ENCODE results near the gene SLC35G6.
"Not testable (repeated sequence)": the region's sequence is repeated elsewhere in the genome, so short reads cannot be mapped to it uniquely, and the experiment has no call there.

Gene SLC35G6

DNA sequence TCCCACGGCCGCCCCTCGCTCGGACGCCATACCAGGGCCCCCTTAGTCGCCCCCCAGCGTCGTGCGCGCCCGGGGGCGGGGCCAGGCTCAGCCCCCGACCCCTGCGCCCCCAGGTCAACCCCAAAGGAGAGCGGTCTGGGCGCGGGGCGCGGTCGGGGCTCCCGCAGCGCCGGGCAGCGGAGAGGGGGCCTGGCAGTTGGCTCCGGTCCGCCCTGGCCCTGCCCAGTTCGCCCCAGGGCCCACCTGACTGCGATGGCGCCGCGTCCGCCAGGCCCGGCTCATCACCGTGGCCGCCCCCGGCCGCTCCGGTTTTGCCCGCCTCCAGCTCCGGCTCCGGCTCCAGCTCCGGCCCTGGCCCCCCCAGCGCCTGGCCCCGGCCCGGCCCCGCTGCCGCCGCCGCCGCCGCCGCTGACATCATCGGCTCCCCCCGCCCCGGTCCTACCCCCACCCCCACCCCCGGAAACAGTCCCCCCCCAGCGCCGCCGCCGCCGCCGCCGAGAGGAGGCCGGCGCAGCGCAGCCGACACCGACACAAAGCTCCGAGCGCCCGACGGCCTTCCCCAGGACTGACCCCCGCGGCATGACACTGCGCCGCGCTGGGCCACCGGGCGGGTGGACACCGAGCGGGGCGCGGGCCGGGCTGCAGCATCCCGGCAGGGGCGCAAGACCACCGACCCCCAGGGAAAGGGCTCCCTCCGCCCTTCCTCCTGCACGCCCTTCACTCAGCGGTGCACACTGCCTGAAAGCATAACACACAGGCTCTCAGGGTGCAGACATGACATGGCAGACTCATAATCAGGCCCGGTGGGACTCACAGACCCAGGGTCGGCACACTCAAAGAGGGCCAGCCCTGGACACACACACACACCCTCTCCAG, 1.8 kb upstream of the SLC35G6 start, which contains the start of gene ZBTB4:
ZBTB4 (minus strand) TSS at position 419 of the 876 bp plus-strand sequence. CDS start 12,830 bp downstream, outside the sequence.
- peak; percentile 56 to 76 (median 60) for DNase-seq

DNA sequence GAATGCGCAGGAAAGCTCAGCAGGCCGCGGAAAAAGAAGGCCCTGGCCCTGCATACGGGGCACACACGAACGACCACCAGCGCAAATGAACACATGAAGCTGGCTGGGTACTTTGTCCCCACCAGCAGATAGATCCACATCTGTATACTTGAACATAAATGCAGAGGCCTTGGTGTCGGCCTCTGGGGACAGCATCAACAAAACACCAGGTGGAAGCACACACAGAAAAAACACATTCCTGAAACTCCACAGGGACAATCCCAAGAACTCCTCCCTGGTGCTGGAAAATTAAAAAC, 1.2 kb upstream of the SLC35G6 start:
- no peak for DNase-seq

DNA sequence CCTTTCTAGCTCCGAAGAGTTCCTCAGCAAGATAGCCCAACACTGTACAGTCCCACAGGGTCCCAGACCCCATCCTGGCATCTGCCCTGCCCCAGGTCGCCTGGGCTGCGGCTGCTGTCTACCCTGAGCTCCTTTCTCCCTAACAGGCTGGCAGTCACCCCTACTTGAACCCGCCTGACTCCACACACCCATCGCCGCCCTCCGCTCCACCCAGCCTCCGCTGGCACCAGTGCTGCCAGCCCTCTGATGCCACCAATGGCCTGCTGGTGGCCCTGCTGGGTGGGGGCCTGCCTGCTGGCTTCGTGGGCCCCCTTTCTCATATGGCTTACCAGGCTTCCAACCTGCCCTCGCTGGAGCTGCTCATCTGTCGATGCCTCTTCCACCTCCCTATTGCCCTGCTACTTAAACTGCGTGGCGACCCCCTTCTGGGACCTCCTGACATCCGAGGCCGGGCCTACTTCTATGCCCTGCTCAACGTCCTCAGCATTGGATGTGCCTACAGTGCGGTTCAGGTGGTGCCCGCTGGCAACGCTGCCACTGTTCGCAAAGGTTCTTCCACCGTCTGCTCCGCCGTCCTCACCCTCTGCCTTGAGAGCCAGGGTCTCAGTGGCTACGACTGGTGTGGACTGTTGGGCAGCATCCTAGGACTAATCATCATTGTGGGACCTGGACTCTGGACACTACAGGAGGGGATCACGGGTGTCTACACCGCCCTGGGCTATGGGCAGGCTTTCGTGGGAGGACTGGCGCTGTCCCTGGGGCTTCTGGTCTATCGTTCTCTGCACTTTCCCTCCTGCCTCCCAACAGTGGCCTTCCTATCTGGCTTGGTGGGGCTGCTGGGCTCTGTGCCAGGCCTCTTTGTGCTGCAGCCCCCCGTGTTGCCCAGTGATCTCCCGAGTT, 846 bp downstream of the SLC35G6 start:
- not testable (repeated sequence) for DNase-seq

- not testable (repeated sequence) for DNase-seq
These were observed 1.5 kb downstream of the SLC35G6 start for GRCh38 chr17:7482742-7483088.

- DNase-seq: peak; percentile 90 to 96 (median 92)
These were observed 2.2 kb downstream of the SLC35G6 start for GRCh38 chr17:7483255-7484066.

DNA sequence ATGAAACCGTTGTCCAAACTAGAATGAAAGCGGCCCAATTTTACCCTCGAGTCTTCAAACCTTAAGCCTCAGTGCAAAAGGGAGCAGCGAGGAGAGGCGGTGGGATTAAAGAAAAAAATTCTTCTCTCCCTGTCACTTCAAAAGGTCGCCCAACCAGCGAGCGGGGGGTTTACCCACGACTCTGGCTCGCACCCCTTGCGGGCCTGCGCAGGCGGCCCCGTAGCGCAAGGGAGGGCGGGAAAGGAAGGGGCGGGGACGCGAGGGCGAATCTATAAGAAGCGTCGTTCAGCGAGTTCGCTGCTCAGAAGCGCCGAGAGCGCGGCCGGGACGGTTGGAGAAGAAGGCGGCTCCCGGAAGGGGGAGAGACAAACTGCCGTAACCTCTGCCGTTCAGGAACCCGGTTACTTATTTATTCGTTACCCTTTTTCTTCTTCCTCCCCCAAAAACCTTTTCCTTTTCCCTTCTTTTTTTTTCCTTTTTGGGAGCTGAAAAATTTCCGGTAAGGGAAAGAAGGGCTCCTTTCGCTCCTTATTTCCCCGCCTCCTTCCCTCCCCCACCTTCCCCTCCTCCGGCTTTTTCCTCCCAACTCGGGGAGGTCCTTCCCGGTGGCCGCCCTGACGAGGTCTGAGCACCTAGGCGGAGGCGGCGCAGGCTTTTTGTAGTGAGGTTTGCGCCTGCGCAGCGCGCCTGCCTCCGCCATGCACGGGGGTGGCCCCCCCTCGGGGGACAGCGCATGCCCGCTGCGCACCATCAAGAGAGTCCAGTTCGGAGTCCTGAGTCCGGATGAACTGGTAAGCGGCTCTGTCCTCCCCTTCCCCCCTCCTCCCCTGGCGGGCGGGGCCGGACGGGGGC, 3.0 kb downstream of the SLC35G6 start, which contains the start of gene POLR2A:
POLR2A (plus strand) TSS at position 300 of the 852 bp plus-strand sequence.
- peak; percentile 92 to 98 (median 96) for DNase-seq

- DNase-seq: no peak
These were observed 3.7 kb downstream of the SLC35G6 start for GRCh38 chr17:7484919-7485377.

DNA sequence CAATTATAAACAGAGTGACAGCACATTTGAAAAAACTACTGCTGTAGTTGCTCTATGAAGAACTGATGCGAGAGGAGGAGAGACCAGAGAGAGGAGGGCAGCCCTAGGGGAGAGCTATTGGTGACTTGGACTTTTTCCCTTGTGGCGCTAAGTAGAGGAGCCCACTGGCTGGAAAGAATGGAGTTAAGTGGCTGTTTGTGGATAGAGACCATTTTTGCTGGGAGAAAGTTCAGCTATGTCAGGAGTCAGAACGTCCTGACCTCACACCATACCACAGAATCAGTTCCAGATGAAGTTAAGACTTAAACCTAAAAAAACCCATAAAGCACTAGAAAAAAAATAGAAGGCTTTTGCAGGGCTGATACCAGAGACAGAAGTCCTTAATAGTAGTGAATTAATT, 4.9 kb downstream of the SLC35G6 start:
- no peak for DNase-seq

DNA sequence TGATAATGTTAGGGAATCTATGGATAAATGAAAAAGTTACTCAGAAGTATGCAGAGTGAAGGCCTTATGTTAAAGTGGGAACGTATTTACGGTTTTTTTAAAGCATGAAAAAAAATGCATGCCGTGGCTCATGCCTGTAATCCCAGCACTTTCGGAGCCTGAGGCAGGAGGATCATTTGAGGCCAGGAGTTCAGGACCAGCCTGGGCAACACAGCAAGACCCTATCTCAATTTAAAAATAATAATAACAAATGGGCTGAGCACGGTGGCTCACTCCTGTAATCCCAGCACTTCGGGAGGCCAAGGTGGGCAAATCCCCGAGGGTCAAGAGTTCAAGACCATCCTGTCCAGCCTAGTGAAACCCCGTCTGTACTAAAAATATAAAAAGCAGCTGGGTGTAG, 8.9 kb downstream of the SLC35G6 start:
- DNase-seq: no peak

DNA sequence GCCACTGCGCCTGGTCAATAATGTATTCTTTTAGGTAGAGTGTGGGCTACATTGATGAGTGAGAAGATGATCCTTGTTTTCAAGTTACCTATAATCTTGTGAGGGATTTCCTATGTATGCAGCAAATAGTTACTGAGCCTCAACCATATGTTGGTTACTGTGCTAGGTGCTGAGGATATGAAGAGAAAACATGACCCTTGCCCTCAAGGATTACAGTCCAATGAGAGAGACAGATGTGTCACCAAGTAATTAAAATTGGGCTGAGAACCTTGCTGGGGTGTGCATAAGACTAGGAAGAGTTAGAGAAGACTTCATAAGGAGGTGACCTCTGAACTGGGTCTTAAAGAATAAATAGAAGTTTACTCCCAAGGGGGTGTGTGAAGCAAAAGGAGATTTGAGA, 10.3 kb downstream of the SLC35G6 start:
- DNase-seq: no peak

DNA sequence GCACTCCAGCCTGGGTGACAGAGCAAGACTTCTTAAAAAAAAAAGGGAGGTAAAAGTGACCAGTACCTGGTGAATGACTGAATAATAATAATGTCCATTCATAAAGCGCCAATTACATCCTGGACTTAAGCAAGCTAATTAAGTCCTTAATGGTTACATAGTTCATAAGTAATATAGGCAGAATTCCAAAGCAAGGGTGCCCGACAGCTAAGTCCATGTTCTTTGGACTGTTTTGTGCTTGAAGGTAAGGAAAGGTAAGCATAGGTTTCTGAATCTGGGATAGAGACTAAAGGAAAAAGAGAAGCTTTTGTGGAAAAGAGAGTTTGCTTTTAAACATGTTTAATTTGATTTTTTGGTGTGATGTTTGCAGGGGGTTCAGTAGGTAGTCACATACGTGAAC, 12.7 kb downstream of the SLC35G6 start:
- DNase-seq: no peak

DNA sequence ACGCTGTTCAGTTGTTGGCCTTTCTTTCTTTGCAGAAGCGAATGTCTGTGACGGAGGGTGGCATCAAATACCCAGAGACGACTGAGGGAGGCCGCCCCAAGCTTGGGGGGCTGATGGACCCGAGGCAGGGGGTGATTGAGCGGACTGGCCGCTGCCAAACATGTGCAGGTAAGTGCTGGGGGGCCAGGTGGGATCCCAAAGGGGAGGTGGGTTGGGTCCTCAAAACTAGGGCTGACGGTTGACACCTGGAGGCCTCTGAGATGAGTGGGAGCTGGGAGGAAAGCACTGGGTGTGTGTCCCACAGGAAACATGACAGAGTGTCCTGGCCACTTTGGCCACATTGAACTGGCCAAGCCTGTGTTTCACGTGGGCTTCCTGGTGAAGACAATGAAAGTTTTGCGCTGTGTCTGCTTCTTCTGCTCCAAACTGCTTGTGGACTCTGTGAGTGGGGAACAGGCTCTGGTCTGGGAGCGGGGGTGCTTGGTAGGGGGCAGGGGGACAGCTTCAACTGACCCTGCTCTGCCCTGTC, 14.7 kb downstream of the SLC35G6 start:
- no peak for DNase-seq

DNA sequence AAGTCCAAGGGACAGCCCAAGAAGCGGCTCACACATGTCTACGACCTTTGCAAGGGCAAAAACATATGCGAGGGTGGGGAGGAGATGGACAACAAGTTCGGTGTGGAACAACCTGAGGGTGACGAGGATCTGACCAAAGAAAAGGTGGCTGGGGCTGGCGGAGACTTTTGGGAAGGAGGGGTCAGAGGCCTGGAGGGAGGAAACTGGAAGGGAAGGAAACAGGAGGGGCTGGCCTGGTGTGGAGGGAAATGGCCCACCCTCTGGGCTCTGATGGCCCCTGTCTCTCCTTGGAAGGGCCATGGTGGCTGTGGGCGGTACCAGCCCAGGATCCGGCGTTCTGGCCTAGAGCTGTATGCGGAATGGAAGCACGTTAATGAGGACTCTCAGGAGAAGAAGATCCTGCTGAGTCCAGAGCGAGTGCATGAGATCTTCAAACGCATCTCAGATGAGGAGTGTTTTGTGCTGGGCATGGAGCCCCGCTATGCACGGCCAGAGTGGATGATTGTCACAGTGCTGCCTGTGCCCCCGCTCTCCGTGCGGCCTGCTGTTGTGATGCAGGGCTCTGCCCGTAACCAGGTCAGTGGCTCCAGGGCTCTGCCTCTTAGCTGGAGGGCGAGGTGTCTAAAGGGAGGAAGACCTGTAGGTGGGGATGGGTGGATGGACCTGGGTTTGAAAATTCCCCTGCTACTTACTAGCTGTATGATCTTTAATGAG, 15.4 kb downstream of the SLC35G6 start:
- no peak for DNase-seq

DNA sequence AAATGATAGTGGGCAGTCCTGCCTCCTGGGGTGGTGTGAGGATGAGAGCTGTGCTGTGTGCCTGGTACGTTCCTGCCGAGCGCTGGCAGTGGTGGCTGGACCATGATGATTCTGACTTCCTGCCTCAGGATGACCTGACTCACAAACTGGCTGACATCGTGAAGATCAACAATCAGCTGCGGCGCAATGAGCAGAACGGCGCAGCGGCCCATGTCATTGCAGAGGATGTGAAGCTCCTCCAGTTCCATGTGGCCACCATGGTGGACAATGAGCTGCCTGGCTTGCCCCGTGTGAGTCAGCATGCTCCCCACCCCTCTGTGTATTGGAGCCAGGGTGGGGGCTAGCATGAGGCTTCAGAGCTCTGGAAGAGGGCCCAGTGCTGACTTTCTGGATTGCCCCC, 16.0 kb downstream of the SLC35G6 start:
- DNase-seq: no peak

DNA sequence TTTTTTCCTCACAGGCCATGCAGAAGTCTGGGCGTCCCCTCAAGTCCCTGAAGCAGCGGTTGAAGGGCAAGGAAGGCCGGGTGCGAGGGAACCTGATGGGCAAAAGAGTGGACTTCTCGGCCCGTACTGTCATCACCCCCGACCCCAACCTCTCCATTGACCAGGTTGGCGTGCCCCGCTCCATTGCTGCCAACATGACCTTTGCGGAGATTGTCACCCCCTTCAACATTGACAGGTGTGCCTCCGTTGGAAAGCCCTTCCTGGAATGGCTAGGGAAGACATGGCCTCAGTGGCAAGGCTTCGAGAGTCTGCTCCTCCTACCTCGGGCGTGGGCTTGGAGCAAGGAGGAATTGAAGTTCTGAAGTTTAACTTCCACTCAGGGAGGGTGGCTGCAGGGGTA, 16.4 kb downstream of the SLC35G6 start:
- DNase-seq: no peak

DNA sequence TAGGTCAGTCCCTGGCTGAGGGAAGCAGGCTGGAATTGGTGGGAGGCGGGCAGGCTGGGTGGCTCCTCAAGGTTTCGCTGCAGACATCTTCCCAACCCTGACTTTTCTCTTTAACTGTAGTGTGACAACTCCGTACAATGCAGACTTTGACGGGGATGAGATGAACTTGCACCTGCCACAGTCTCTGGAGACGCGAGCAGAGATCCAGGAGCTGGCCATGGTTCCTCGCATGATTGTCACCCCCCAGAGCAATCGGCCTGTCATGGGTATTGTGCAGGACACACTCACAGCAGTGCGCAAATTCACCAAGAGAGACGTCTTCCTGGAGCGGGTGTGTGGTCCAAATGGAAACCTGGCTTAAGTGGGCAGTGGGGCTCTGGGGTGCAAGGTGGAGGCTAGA, 17.9 kb downstream of the SLC35G6 start:
- no peak for DNase-seq

GRCh38 chr17:7501729-7502128, 20.5 kb downstream of the SLC35G6 start:
- no peak for DNase-seq

DNA sequence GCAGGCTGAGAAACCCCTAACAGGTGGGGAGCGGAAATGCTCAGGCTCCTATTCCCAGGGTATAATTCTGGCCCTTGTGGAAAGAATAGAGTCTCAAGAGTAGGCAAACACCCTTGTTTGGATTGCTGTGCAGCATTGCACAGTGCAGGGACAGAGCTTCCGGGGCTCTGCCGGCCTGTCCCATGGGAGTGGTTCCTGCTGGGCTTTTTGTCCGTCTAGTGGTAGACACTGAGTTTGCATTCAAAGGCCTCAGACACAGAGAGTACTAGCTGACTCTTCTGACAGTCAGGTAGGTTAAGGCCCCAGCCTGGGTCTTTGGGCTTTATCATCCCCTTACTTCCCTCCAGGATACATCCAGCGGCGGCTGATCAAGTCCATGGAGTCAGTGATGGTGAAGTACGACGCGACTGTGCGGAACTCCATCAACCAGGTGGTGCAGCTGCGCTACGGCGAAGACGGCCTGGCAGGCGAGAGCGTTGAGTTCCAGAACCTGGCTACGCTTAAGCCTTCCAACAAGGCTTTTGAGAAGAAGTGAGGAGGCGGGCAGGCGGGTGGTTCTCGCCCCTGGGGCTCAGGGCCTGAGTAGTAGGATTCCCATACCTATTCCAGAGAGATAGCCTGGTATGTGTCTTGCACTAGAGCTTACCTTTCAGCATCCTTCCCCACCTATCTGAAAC, 21.1 kb downstream of the SLC35G6 start:
- no peak for DNase-seq

- DNase-seq: no peak
These were observed 21.7 kb downstream of the SLC35G6 start for GRCh38 chr17:7502987-7503386.

GRCh38 chr17:7503521-7503920, 22.3 kb downstream of the SLC35G6 start:
- DNase-seq: no peak
